GM12891 (cell line): ENCODE measurements around the gene CYFIP2.
A peak's percentile ranks its signal among the peaks of the same experiment; 100 is the strongest.

Source experiments
- DNase-seq: peaks from one replicate; pipeline ENCODE4 v3.0.0; 2011; ENCODE audit warnings: low spot score; ENCODE audit not compliant: insufficient read length
- FAIRE-seq: peaks from 2 replicates; lab custom pipeline; 2011; peaks lifted over from hg19 to GRCh38; lab: Jason Lieb, UNC
- PAX5 ChIP-seq: IDR thresholded peaks from 2 replicates; pipeline ENCODE4 v1.6.1; 2011; ENCODE audit warnings: low read length, moderate library complexity, mild to moderate bottlenecking; ENCODE audit not compliant: insufficient read depth, severe bottlenecking
- POLR2A ChIP-seq: IDR thresholded peaks from 2 replicates; pipeline ENCODE4 v1.6.1; 2011; ENCODE audit warnings: low read depth, low read length, control low read depth
- POLR2AphosphoS5 ChIP-seq: IDR thresholded peaks from 2 replicates; pipeline ENCODE4 v1.6.1; 2011; ENCODE audit warnings: low read depth, low read length, control low read depth
- POU2F2 ChIP-seq: IDR thresholded peaks from 2 replicates; pipeline ENCODE4 v1.6.1; 2011; ENCODE audit warnings: low read depth, mild to moderate bottlenecking, control low read depth, low read length, moderate library complexity
- SPI1 ChIP-seq: IDR thresholded peaks from 2 replicates; pipeline ENCODE4 v1.6.1; 2011; ENCODE audit warnings: low read depth, low read length, control low read depth
- TAF1 ChIP-seq: IDR thresholded peaks from 2 replicates; pipeline ENCODE4 v1.6.1; 2011; ENCODE audit warnings: low read depth, low read length, control low read depth

CYFIP2 gene

GRCh38 chr5:157288405-157289163 is 22.7 kb downstream of the CYFIP2 start:
- no peak for DNase-seq
- TF ChIP-seq POLR2AphosphoS5 (no peak), POU2F2 (no peak), POLR2A (no peak), SPI1 (no peak), PAX5 (no peak), TAF1 (no peak)
- no peak for FAIRE-seq

DNA sequence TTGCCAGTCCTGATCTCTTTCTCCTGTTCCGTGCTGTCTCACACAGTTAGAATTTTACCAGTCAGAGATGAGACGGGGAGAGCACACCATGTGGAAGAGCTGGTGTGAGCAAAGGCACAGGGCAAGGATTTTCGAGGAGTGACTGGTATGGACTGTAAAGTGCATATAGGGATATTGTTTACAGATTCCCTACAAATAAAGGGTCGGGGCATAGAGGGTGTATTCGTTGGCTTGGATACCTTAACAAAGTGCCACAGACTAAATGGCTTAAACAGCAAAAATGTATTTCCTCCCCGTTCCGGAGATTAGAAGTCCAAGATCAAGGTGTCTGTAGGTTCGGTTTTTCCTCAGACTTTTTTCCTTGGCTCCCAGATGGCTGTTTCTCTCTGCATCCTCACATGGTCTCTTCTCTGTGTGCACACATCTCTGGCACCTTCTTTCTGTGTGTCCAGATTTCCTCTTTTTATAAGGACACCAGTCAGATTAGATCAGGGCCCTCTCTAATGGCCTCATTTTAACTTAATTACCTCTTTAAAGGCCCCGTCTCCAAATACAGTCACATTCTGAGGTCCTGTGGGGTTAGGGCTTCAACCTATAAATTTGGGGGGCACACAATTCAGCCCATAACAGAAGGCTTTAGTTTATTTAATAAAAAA is 23.4 kb downstream of the CYFIP2 start:
- no peak for DNase-seq
- FAIRE-seq = no peak
- TF ChIP-seq SPI1 (no peak), PAX5 (no peak), POLR2A (no peak), POU2F2 (no peak), POLR2AphosphoS5 (no peak), TAF1 (no peak)

DNA sequence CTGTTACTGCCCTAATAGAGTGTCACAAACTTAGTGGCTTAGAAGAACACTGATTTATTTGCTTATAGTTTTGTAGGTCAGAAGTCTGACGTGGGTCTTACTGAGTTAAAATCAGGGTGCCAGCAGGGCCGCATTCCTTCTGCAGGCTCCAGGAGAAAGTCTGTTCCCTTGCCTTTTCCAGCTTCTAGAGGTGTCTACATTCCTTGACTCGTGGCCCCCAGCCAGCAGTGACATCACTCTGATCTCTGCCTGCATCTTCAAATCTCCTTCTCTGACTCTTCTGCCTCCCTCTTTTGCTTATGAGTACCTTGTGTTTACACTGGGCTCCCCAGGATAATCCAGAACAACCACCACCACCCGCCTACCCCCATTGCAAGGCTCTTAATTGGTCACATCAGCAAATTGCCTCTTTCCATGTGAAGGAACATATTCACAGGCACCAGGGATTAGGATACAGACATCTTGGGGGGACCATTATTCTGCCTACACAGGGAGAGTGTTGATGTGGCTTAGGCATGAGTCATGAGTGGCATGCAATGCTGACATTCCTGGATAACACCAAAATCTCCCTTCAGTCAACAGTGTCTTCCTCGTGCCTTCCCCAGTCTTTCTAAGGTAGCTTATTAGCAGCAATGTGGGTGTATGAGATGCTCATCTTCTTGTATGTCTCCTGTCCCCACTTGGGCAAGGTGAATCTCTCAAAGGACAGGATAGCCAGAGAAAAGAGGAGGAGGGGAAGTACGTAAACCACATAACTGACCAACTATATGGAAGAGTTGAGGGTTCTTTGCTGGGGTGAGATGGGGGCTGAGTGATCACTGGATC is 24.4 kb downstream of the CYFIP2 start:
- DNase-seq (no peak), FAIRE-seq (no peak)
- TF ChIP-seq POLR2AphosphoS5 (no peak), POU2F2 (no peak), TAF1 (no peak), SPI1 (no peak), PAX5 (no peak), POLR2A (no peak)

- no peak for TF ChIP-seq TAF1
- no peak for TF ChIP-seq POLR2AphosphoS5
- TF ChIP-seq SPI1 = peak; percentile 95
- DNase-seq = no peak
- peak; percentile 72 for FAIRE-seq
Measured at GRCh38 chr5:157290981-157291711, 25.2 kb downstream of the CYFIP2 start.

DNA sequence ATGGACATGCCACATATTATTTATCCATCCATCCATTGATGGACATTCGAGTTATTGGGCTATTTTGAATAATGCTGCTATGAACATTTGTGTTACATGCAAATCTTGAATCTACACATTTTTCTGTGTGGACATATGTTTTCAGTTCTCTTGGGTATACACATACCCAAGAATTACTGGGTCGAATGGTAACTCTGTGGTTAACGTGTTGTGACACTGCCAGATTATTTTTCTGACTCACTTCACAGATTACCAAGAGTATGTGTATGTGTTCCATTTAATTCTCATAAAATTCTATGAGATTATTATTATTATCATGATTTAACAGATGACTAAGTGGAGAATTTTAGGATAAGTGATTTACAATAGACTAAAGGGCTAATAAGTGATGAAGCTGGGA is 26.7 kb downstream of the CYFIP2 start:
- TF ChIP-seq POLR2A (no peak), SPI1 (no peak), POLR2AphosphoS5 (no peak), PAX5 (no peak), POU2F2 (no peak), TAF1 (no peak)
- DNase-seq = no peak
- no peak for FAIRE-seq

GRCh38 chr5:157294407-157295091 is 28.6 kb downstream of the CYFIP2 start:
- TF ChIP-seq POLR2AphosphoS5 (no peak), PAX5 (no peak), TAF1 (no peak), POLR2A (no peak), SPI1 (no peak), POU2F2 (no peak)
- FAIRE-seq = no peak
- DNase-seq = no peak

DNA sequence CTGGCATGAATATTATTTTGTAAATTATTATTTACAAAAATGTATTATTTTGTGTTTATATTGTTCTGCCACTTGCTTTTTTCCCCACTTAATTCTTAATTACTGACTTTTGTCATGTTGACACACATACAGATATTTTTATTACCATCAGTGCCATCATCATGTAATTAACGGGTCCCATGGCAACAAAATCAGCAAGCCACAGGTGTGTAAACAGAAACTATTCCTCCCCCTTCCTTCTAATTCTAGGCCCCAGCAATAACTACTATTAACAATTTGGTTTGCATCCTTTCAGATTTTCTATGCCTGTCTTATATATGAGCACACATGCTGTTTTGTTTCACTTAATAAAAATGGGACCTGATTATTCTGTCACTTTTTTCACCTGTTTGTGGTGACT is 29.3 kb downstream of the CYFIP2 start:
- TF ChIP-seq PAX5 = no peak
- 0 out of 2 replicates have a peak, but pooled peaks have one; percentile 11 for TF ChIP-seq SPI1
- no peak for TF ChIP-seq POLR2A
- no peak for DNase-seq
- no peak for FAIRE-seq

DNA sequence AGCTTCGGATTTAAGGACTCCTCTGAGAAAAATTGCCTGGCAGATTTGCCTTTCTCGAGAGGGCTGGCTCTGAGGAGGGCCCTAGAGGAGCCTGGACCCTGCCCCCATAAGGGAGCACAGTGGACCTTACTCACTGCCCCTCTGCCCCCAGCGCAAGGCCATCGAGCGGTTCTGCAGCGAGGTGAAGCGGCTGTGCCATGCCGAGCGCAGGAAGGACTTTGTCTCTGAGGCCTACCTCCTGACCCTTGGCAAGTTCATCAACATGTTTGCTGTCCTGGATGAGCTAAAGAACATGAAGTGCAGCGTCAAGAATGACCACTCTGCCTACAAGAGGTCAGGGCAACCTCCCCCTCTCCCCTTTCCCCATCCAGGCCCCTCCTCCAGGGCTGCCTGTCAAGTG is 34.6 kb downstream of the CYFIP2 start:
- FAIRE-seq = no peak
- no peak for DNase-seq
- no peak for TF ChIP-seq TAF1
- no peak for TF ChIP-seq POU2F2
- TF ChIP-seq PAX5 = no peak
- no peak for TF ChIP-seq POLR2A
- no peak for TF ChIP-seq SPI1
- no peak for TF ChIP-seq POLR2AphosphoS5
